ENCODE results near the gene FYCO1. TPM values are rescaled to one million over a fixed set of nuclear protein-coding genes. Genes with fewer than 3 reads are reported as not detected.

Gene FYCO1
- total RNA-seq, 1 donor from 2014 or later = 121 TPM

- intact Hi-C loops (cut with micrococcal nuclease) = no loop called here
- Histone ChIP-seq H3K36me3 (no peaks in the 10 kb centered on the region), H3K27me3 (ENCODE audit: low read depth) (no peaks in the 10 kb centered on the region), H3K4me1 (peaks cover 66% of the 10 kb centered on the region), H3K9me3 (replicated peaks) (no peaks in the 10 kb centered on the region), H3K27ac (replicated peaks) (peak overlapping the region; percentile 96), H3K4me3 (peak overlapping the region; percentile 94)
- TF ChIP-seq CTCF (IDR thresholded peaks at IDR 0.05; ENCODE audit: borderline replicate concordance) = no peak
- DNase-seq = no peak
Measured at GRCh38 chr3:45994419-45995235, 997 bp downstream of the FYCO1 start.

- H3K4me1 ChIP-seq = peaks cover 77% of the 10 kb centered on the region
- intact Hi-C loops (cut with micrococcal nuclease) = no loop called here
- H3K27me3 ChIP-seq (ENCODE audit: low read depth) = no peaks in the 10 kb centered on the region
- no peak for TF ChIP-seq CTCF (IDR thresholded peaks at IDR 0.05; ENCODE audit: borderline replicate concordance)
- H3K4me3 ChIP-seq = peak overlapping the region; percentile 94
- no peaks in the 10 kb centered on the region for H3K9me3 ChIP-seq (replicated peaks)
- H3K36me3 ChIP-seq = no peaks in the 10 kb centered on the region
- DNase-seq = no peak
- peak overlapping the region; percentile 96 for H3K27ac ChIP-seq (replicated peaks)
Measured at GRCh38 chr3:45993421-45994027, 2.1 kb downstream of the FYCO1 start.

GRCh38 chr3:45992821-45993221 is 2.8 kb downstream of the FYCO1 start:
- Histone ChIP-seq H3K9me3 (replicated peaks) (no peaks in the 10 kb centered on the region), H3K36me3 (no peaks in the 10 kb centered on the region), H3K27me3 (ENCODE audit: low read depth) (no peaks in the 10 kb centered on the region), H3K27ac (replicated peaks) (peak overlapping the region; percentile 96), H3K4me3 (peak overlapping the region; percentile 21), H3K4me1 (peaks cover 84% of the 10 kb centered on the region)
- no peak for TF ChIP-seq CTCF (IDR thresholded peaks at IDR 0.05; ENCODE audit: borderline replicate concordance)
- no peak for DNase-seq
- intact Hi-C loops (cut with micrococcal nuclease) = no loop called here

- intact Hi-C loops (cut with micrococcal nuclease) = no loop called here
- Histone ChIP-seq H3K36me3 (no peaks in the 10 kb centered on the region), H3K9me3 (replicated peaks) (no peaks in the 10 kb centered on the region), H3K27ac (replicated peaks) (peak overlapping the region; percentile 96), H3K27me3 (ENCODE audit: low read depth) (no peaks in the 10 kb centered on the region), H3K4me3 (peak overlapping the region; percentile 22), H3K4me1 (peaks cover 90% of the 10 kb centered on the region)
- no peak for TF ChIP-seq CTCF (IDR thresholded peaks at IDR 0.05; ENCODE audit: borderline replicate concordance)
- DNase-seq = peak; percentile 19
Measured at GRCh38 chr3:45992133-45992729, 3.4 kb downstream of the FYCO1 start.

GRCh38 chr3:45991341-45991740 is 4.3 kb downstream of the FYCO1 start:
- Histone ChIP-seq H3K4me3 (no peak overlapping the region), H3K27ac (replicated peaks) (peak overlapping the region; percentile 96), H3K36me3 (no peaks in the 10 kb centered on the region), H3K9me3 (replicated peaks) (no peaks in the 10 kb centered on the region), H3K27me3 (ENCODE audit: low read depth) (no peaks in the 10 kb centered on the region), H3K4me1 (peaks cover 98% of the 10 kb centered on the region)
- intact Hi-C loops (cut with micrococcal nuclease) = no loop called here
- DNase-seq = peak; percentile 30
- no peak for TF ChIP-seq CTCF (IDR thresholded peaks at IDR 0.05; ENCODE audit: borderline replicate concordance)

All from left ventricle myocardium inferior (tissue), 1 donor.